HG02884 (cell line): ENCODE measurements around the gene AEBP1.
A peak's percentile ranks its signal among the peaks of the same experiment; 100 is the strongest.
"Not testable (repeated sequence)": the region's sequence is repeated elsewhere in the genome, so short reads cannot be mapped to it uniquely, and the experiment has no call there.

Source experiments
- ATAC-seq: cut with Tn5 transposase; IDR thresholded peaks from one replicate; pipeline ENCODE4 v1.9.1; 2021; ENCODE audit warnings: mild to moderate bottlenecking, moderate library complexity; ENCODE audit not compliant: unreplicated experiment

The AEBP1 gene

DNA sequence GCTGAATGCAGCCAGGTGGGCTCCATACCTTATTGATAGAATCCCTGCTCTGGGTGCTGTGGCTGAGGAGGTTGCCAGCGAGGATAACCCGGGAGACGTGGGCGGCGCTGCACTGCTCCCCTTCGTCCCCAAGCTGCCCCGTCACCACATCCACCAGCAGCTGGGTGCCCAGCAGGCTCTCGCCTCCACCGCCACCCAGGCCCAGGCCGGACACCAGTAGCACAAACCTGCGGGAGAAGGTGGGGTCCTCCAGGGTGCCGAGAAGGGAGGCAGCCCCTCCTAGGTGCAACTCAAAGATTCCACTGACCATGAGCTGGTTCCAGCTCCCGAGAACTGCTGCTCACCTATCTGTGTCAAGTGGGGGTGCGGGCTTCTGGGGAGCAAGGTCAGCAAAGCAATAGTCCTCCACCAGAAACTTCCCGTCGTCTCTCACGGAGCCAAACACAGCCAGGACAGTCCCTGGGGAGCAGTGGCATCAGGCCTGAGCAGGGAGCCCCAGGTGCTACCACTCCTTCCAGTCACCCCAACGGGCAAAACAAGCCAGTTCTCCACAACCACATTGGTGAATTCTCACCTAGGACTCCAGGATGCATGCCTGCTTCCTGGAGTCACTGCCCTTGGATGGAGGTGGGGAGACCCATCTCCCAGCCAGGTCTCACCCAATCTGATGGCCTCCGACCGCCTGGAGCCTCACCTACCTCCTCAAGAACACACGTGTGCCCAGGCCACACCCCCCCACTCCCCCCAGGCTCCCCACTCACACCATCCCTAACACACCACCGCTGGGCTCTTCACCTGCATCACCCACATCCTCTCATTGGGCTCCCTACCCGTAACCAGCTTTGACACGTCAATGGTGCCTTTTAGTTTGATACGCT is 12.9 kb downstream of the AEBP1 start:
- ATAC-seq: no peak

DNA sequence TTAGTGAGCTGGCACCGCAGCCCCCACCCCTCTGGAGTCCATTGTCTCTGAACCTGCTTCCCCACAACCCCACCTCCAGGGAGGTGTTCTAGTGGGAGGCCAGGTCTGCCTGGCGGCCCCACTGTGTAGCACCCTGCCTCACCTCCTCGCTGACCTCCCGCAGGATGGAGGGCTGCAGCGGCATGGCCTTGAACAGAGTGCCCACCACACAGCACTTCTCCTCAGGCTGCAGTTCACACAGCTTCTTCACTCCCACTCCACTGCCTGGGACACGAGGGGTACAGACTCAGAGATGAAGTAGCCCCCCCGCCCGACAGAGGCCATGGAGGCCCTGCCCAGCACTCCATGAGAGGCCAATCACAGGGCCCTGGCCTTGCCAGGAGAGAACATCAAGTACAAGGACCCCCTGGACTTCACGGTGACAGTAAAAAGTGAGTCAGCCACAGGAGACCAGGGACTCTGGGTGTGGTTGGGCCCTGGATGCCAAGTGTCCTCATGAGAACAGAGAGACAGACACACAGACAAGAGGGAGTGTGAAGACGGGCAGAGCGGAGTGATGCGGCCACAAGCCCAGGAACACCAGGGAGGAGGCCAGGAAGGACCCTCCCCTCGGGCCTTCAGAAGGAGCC is 13.8 kb downstream of the AEBP1 start:
- no peak for ATAC-seq

DNA sequence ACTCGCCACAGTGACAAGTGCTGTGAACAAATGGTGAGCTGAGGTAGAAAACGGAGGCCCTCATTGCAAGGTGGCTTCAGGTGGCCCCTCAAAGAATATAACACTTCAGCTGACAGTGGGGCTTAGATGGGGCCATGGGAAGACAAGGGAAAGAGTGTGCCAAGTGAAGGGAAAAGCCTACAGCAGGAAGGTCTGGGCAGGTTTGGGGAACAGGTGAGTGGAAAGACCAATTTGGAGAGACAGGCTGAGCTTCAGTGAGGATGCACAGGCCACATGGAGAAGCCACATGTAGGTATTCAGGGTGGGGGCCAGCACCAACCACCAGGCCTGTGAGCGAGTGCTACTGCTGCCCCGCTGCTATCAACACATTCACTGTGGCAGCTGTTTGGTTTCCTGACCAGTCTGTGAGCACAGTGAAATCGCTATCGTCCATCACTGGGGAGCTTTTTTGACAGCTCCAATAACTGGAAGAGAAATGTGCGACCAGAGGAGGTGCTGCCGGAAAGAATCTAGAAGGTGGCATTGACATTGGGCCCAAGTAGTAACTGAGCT is 15.8 kb downstream of the AEBP1 start:
- no peak for ATAC-seq

DNA sequence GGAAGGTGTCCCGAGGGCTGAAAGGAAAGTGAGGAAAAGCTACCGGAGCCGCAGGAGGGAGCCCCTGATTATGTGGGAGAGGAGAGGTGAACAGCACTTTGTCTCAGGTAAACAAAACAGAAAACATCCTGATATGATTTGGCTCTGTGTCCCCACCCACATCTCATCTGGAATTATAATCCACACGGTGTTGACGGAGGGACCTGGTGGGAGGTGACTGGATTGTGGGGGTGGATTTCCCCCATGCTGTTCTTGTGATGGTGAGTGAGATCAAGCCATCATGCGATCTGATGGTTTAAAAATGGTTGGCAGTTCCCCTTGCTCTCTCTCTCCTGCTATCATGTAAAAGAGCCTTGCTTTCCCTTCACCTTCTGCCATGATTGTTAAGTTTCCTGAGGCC is 16.2 kb downstream of the AEBP1 start:
- ATAC-seq: no peak

DNA sequence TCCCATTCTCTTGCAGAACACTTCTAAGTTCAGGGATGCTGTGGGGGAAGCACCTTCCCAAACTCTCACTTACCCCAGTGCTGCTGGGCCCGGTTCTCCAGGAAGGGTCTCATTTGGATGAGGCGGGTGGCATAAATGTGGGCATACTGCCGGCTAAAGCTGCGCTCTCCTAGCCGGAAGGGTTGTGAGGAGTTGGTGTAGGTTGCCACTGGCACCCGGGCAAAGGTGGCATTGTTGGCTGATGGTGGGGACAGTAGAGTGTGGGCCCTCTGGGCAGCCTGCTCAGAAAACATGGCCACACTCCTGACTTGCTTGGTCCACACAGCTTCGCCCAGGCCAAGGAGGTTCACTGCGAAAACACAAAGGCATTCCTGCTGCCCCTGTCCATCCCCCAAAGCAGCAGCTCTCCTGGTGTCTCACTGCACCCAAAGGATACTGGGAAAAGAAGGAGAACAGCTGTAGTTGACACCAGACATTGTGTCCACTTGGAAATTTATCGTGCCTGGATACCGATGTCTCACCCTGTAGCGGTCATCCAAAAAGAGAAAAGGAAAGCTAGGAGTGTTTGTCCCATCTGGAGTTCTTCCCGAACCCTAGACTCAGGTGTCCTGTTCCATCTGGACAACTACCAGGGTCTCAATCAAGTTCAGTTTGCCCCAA is 17.7 kb downstream of the AEBP1 start:
- ATAC-seq: no peak

DNA sequence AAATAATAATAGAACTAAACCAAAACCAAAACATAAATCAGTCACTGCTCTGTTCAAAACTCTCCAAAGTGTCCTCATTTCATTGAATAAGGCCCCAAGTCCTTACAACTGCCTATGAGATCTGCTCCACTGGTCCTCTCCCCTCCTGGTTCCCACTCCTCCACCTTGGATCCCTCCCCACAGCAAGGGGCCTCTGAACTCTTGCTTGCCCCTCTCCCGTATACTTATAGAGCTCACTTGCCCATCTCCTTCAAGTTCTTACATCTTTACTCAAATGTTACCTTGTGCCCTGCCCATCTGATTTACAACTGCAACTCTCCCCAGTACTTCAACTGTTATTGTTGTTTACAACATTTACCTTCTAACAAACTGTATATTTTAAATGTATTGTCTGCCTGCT is 18.4 kb downstream of the AEBP1 start:
- no peak for ATAC-seq

DNA sequence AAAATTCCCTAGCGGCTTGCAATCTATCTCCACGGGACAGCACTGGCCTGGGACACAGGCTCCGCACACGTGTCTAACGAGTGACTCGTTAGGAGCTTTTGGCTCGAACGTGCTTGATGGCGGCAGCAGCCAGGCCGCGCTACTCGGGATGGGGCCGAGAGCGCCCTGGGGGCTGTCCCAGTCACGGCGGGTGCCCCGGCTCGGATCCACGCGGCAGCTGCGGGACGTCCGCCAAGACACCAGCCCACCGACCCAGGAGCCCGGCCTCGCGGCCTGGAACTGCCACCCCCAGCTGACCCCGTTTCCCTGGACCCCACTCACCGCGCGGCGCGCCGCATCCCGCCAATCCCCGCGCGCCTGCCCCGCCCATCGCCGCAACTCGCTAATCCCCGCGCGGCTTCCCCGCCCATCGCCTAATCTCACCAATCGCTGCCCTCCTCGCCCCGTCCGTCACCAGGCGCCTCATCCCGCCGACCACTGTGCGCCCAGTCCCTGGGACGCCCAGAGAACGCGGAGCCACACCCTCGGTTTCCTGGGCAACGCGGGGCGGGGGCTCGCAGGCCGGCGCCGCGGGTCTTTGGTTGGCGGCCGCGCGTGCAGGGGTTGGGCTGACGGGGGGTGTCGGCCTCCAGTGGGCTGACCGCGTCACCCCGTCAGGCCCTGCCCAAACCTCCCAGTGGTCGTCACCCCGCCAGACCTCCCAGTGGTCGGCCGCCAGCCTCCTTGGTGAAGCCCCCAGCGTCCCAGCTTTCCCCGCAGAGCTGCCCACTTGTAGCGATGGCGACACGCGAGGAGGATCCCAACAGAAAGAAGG is 19.3 kb downstream of the AEBP1 start, which contains the start of gene POLD2:
POLD2 (minus strand) TSS at position 359 of the 814 bp plus-strand sequence. CDS start 1,495 bp downstream, outside the sequence.
- ATAC-seq: peak; percentile 97

DNA sequence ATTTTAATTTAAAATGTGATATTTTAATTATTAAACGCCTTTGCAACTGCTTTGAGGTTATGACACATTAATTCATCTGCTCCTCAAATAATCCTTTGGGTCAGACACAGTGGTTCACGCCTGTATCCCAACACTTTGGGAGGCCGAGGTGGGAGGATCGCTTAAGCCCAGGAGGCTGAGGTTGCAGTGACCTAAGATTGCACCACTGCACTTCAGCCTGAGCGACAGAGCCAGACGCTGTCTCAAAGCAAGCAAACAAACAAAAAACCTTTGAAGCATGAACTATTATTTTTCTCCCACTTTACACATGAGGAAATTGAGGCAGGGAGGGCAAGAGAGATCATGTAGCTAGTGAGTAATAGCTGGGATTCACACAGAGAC is 20.7 kb downstream of the AEBP1 start:
- ATAC-seq: no peak

DNA sequence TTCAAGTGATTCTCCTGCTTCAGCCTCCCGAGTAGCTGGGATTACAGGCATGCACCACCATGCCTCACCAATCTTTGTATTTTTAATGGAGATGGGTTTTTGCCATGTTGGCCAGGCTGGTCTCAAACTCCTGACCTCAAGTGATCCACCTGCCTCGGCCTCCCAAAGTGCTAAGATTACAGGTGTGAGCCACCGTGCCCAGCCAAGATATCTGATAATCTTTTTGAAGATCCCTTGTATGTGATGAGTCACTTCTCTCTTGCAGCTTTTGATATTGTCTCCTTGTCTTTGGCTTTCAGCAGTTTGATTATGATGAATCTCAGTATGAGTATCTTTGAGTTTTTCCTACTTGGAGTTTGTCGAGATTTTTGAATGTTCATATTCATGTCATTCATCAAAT is 22.4 kb downstream of the AEBP1 start:
- not testable (repeated sequence) for ATAC-seq

DNA sequence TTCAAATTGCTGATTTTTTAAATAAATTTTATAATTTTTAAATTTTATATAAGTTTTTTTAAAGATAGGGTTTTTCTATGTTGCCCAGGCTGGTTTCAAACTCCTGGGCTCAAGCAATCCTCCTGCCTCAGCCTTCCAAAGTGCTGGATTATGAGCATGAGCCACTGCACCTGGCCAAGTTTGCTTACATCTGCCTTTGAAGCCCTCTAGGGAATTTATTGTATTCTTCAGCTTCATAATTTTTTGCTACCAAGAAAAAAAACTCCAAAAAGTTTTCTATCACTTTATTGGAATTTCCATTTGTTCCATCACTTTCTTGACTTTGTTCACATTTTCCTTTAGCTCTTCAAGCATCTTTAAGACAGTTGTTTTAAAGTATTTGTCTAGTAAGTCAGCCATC is 23.0 kb downstream of the AEBP1 start:
- ATAC-seq: no peak

DNA sequence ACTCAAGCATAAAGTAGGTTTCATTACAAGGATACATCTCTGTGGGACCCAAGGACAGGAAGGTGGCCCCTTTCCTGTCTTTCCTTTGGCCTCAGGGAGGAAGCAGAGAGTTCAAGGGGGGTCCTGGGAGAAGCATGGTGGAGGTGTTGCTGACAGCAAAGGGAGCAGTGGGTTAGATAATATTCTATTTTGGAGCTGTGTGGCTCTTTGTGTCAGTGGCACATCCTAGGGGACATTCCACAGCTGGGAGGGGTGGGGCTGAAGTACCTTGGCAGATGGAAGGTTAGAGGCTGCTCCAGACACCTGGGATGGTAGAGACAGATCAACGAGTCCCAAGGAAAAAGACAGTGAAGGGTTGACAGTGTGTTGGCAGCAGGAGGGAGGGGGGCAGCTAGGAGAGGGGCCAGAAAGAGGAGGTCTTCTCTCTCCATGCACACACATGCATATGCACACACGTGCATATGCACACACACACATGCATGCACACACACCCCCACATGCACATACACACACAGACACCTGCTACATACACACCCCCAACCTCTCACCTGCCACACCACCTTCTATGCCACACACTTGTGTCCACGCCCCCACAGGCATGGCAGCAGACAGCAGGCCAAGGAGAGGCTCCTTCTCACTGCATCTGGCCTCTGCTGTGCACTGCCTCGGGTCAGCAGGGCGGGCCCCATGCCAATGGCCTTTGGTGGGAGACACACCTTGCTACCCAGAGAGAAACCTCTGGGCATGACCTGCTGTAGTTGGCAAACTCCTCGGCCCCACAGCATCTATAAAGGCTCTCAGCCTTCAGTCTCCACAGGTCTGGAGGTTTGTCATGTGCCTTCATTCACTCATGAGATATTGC is 24.8 kb downstream of the AEBP1 start:
- ATAC-seq: no peak

DNA sequence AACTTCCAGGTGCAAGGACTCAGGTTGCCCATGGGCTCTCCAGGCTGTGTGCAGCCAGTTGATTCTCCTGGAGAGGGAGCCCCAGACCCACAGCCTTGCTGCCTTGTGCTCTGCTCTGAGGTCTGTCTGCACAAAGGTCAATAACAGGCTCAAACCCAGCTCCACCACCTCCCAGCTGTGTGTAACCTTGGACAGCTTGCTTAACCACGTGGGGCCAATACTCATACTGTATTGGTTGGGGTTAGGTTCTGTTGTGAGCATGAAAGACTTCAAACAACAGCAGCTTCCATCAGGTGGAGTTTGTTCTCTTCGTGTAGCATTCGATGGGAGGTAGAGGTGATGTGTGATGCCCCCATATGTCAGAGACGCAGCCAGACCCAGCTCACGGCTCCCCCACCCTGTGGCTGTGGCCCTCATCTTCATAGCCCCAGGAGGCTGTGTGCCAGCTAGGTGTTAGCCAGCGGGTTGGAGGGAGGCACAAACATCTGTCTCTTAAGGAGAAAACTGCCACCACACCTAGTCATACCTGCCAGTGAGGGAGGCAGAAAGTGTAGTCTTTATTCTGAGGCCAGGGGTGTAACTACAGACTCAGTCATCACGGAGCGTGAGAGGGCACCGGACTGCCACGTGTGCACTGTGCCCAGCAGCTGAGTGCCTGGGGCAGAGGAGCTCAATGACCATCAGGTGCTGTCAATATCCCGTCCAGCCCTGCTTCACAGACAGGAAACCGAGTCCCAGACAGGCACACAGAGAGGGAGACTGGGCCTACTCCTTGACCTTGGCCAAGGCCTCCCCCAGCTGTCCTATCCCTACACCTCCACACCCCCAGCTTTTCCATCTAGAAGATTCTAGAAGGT is 27.3 kb downstream of the AEBP1 start:
- no peak for ATAC-seq

DNA sequence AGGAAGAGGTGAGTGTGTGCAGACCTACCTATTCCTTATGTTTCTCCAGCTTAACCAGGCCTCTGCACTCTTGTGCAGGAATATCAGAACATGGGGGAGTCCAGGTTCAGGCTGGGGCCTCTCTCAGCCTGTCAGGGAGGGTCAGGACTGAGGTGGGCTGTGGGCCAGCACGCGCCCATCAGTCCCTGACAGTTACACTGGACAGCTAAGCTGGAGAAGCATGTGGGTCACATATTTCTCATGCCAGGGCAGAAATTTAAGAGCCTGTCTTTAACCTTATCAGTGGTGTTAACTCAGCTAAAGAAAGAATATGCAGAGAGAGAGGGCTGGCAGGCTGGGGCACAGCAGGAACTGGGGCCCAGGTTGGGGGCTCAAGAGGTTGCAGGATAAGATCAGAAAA is 27.9 kb downstream of the AEBP1 start:
- no peak for ATAC-seq

DNA sequence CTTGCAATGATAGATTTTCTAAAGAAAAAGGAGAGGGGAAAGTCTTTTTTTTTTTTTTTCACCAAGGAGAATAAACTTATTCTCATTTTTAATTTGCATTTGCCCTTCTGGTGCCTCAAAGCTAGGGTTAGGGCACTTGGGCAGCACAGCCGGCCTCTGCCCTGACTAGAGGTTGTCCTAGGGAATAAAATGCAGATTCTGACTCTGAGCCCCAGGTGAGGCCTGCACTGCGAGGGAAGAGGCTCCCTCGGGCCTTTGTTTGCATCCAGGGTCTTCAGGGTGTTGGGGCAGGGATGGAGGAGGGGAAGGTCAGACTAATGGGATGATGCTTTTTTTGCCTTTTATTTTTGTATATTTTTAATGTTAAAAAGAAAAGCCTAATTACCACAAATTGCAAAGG is 29.1 kb downstream of the AEBP1 start:
- no peak for ATAC-seq

DNA sequence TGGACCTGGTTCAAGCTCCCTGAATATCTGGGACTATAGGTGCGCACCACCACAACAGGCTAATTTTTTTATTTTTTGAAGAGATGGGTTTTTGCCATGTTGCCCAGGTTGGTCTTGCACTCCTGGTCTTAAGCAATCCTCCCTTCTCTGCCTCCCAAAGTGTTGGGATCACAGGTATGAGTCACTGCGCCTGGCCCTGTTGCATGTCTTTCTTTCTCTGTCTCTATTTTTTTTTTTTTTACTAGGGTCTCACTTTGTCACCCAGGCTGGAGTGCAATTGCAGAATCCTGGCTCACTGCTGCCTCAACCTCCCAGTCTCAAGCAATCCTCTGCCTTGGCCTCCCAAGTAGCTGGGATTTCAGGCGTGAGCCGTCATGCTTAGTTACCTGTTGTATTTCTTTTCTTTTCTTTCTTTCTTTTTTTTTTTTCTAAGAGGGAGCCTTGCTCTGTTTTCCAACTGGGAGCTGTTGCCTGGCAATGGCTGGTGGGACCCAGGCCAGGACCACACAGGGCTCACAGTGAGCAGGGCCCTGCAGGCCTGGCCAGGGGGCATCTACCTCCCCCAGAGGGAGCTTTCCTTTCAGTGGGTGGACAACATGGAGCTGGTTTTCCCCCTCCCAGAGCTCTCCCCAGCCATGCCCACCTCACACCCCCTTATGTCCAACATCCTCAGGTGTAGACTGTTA is 30.9 kb downstream of the AEBP1 start:
- ATAC-seq: no peak

DNA sequence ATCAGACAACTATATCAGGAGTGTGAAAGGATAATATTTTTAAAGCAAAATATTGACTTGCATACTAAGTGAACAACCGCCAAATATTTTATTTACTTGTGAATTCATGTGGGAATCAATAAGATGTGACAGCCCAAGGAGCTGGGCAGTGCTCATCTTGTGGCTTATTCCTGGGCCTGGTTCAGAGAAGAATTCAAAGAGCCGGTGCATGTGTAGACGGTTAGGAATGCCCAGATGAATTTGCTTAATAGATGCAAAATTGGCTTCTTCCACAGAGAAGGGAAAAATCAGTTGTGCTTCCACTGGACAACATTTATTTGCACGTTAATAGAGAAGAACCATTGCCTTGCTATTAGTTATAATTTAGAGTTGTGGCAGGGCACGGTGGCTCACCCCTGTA is 32.6 kb downstream of the AEBP1 start:
- ATAC-seq: no peak

DNA sequence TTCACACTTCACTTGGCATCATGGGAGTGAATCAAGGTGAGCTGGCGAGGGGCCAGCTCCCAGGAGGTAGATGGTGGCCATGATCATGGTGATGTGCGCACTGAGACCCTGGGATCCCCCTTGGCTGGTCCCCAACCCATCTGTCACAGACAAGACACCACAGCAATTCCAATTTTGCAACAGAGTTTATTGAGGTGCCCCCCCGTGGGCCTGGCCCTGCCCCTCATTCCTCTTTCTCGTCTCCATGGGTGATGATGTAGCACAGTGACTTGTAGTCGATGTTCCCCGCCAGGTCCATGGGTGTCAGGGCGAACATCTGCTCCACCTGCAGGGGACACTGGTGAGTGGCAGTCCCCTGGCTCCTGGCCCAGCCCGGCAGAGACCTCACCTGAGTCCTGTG is 34.6 kb downstream of the AEBP1 start:
- ATAC-seq: no peak

DNA sequence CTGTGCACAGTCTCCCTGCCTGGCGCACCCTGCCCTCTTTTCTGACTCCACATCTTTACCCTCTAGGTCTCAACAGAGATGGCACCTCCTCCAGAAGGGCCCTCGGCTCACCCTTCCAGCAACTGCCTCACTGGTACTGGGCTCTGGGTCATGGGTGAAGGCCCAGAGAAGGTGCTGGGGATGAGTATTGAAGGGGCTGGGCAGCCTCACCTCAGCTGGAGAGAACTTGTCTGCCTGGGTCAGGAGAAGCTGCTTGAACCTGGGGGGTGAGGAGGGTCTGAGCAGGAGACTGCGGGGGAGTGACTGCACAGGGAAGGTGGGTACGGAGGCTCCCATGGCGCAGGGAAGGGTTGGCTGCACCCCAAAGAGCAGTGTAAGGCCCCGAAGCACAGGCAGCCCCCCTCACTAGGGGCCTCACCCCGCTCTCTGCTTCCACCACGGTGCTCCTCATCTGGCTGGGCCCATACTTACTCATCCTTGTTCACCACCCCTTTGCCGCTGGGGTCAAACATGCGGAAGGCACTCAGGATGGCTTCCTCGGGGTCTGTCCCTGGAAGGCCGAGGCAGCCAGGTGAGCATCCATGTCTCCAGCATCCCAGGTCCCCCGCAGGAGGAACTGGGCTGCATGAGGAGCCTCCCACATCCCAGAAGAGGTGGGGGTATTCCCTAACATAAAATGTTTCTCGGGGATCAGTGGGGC is 35.3 kb downstream of the AEBP1 start:
- no peak for ATAC-seq
